ENCODE results near the gene BUB1B.

BUB1B gene

DNA sequence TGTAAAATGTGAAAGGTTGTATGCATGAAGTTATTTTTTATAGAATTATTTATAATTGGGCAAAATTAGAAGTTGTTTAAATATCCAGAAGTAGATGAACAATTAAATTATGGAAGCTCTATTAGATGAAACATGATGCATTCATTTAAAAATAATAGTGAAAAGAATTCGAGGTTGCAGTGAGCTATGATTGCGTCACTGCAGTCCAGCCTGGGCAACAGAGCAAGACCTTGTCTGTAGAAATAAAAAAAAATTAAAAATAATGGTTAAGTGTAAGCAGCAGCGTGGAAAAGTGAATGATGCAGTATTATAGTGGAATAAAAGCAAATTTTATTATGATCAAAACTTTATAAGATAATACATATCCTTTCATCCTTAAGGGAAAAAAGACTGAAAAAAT, 14.3 kb downstream of the BUB1B start:
- no peak overlapping the region for H3K4me3 ChIP-seq (ENCODE audit: low read depth, low read length)
- DNase-seq (ENCODE audit: low read depth): peak; percentile 12
- TF ChIP-seq, protein P1, sequence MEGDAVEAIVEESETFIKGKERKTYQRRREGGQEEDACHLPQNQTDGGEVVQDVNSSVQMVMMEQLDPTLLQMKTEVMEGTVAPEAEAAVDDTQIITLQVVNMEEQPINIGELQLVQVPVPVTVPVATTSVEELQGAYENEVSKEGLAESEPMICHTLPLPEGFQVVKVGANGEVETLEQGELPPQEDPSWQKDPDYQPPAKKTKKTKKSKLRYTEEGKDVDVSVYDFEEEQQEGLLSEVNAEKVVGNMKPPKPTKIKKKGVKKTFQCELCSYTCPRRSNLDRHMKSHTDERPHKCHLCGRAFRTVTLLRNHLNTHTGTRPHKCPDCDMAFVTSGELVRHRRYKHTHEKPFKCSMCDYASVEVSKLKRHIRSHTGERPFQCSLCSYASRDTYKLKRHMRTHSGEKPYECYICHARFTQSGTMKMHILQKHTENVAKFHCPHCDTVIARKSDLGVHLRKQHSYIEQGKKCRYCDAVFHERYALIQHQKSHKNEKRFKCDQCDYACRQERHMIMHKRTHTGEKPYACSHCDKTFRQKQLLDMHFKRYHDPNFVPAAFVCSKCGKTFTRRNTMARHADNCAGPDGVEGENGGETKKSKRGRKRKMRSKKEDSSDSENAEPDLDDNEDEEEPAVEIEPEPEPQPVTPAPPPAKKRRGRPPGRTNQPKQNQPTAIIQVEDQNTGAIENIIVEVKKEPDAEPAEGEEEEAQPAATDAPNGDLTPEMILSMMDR (conservative IDR thresholded peaks at IDR 0.05; ENCODE audit: low read depth, low read length): no peak

DNA sequence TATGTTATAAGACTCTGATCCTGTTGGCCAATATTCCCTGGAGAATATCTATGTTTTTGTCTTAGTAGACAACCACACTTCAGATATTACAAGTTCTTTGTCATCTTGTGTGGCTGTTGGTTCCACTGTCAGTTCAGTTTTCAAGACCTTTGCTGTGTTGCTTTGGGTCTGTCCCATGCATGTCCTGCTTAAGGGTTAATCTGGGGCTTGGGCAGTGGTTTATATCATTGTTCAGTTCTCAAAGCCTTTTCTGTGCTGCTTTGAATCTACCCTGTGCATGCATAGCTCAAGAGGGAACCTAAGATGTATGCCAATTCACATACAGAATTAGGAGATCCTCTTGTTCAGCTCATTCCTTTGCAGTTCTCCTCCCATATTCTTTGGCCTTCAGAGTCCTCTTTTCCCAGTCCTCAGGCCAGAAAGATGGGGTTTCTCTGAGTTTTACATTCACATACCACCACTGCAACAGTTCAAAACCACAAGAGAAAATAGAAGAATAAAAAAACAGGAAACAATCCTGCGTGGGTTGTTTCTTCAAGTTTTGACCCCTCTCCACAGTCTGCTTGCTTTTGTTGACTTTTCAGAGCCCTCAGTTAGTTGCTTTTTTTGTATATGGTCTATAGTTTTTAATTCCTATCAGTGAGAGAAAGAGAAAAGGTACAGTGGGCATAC, 21.6 kb downstream of the BUB1B start:
- no peak overlapping the region for H3K4me3 ChIP-seq (ENCODE audit: low read depth, low read length)
- TF ChIP-seq, protein P1 (conservative IDR thresholded peaks at IDR 0.05; ENCODE audit: low read depth, low read length): no peak
- DNase-seq (ENCODE audit: low read depth): peak; percentile 26

DNA sequence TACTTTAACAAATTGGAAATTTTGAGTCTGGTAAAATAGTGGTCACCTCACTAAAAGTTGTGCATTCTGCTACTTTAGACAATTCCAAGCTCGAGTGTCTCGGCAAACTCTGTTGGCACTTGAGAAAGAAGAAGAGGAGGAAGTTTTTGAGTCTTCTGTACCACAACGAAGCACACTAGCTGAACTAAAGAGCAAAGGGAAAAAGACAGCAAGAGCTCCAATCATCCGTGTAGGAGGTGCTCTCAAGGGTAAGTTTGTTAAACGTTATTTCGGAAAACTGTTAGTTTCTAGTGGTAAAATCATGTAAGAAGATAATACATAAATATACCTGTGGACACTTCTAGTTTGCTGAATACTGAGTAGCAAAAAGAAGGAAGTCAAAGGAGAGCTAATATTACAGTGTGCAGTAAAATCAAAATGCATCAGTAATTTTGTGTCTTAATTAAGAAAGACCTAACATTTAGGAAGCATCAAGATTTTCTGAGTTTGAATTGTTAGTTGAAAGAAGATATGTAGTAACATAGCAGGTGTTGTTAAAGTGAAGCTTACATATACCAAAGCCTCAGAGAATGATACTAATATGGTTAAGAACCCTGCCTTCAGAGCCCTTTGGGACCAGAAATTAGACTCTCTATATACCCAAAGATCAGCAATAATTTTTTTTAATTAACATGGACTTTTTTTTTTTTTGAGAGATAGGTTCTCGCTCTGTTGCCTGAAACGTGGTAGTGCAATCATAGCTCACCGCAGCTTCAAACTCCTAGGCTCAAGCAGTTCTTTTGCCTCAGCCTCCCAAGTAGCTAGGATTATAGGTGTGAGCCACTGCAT, 23.0 kb downstream of the BUB1B start:
- no peak for DNase-seq (ENCODE audit: low read depth)
- TF ChIP-seq, protein P1 (conservative IDR thresholded peaks at IDR 0.05; ENCODE audit: low read depth, low read length): no peak

DNA sequence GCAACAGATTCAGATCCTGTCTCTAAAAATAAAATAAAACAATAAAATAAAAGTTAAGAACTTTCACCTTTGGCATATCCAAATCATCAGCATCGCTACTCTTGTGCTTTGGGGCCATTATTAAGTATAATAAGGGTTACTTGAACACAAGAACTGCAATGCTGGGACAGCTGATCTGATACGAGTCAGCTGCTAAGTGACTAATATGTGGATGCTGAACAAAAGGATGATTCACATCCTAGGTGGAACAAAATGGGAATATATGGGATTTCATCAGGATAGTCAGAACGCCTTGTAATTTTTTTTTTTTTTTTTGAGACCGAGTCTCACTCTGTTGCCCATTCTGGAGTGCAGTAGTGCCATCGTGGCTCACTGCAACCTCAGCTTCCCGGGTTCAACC, 29.7 kb downstream of the BUB1B start:
- peak; percentile 62 for DNase-seq (ENCODE audit: low read depth)
- TF ChIP-seq, protein P1 (conservative IDR thresholded peaks at IDR 0.05; ENCODE audit: low read depth, low read length): no peak
- no peak overlapping the region for H3K4me3 ChIP-seq (ENCODE audit: low read depth, low read length)

More for the DNA sequence above, 23.0 kb downstream of the BUB1B start:
- no peak overlapping the region for H3K4me3 ChIP-seq (ENCODE audit: low read depth, low read length)

DNA sequence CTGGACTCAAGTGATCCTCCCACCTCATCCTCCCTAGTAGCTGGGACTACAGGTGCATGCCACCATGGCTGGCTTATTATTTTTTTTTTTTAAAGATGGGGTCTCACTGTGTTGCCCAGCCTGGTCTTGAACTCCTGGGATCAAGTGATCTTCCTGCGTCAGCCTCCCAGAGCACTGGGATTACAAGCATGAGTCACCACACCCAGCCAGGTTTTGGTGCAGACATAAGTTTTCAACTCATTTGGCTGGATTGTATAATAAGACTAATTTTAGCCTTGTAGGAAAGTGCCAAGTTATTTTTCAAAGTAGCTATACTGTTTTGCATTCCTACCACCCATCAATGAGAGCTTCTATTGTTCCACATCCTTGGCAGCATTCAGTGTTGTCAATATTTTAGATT, 32.1 kb downstream of the BUB1B start:
- no peak overlapping the region for H3K4me3 ChIP-seq (ENCODE audit: low read depth, low read length)
- peak; percentile 34 for DNase-seq (ENCODE audit: low read depth)
- TF ChIP-seq, protein P1 (conservative IDR thresholded peaks at IDR 0.05; ENCODE audit: low read depth, low read length): no peak

DNA sequence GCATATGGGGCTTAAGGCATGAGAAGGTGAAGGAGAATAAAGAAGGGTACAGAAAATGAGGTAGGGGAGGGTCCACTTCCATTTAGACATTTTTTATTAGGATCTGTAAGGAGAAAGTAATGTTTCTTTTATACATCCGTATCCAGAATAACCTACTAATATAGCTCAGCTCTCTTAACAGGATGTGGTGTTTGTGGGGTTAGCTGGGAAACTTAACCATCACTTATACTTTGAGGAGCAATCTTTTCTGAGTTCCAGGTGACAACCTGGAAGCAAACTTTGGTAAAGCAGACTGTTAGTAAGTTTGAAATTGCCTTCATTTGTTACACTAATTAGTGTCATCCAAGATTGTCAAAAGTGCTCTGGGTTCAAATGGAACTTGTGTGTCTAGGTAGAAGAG, 36.6 kb downstream of the BUB1B start:
- DNase-seq (ENCODE audit: low read depth): no peak
- TF ChIP-seq, protein P1 (conservative IDR thresholded peaks at IDR 0.05; ENCODE audit: low read depth, low read length): no peak
- no peak overlapping the region for H3K4me3 ChIP-seq (ENCODE audit: low read depth, low read length)
